Neural progenitor cell (in vitro differentiated cells): ENCODE results near the gene MID1. TPM values are rescaled to one million over a fixed set of nuclear protein-coding genes. Genes with fewer than 3 reads are reported as not detected.

ENCODE experiments used
- DNase-seq: peaks from one replicate; pipeline ENCODE4 v3.0.0-alpha.2; 2016; ENCODE audit warnings: low spot score
- H2AFZ ChIP-seq: fragments of 200-600 bp; sonication (generic); replicated peaks from 2 replicates; pipeline ENCODE4 v1.6.1; 2016; ENCODE audit warnings: antibody characterized with exemption
- H3F3A ChIP-seq: fragments of 200-600 bp; sonication (generic); 2 replicates; pipeline ENCODE4 v1.6.1; 2016; ENCODE audit warnings: antibody characterized with exemption, low read depth
- H3K27ac ChIP-seq: fragments of 200-600 bp; sonication (generic); 2 replicates; pipeline ENCODE4 v1.5.1; 2016; ENCODE audit warnings: mild to moderate bottlenecking
- H3K27me3 ChIP-seq: fragments of 200-600 bp; sonication (generic); 2 replicates; pipeline ENCODE4 v1.6.1; 2016; ENCODE audit warnings: mild to moderate bottlenecking, moderate library complexity
- H3K36me3 ChIP-seq: fragments of 200-600 bp; sonication (generic); 2 replicates; pipeline ENCODE4 v1.5.1; 2016
- H3K4me1 ChIP-seq: fragments of 200-600 bp; sonication (generic); 2 replicates; pipeline ENCODE4 v1.6.1; 2016; ENCODE audit warnings: mixed run types
- H3K4me2 ChIP-seq: fragments of 200-600 bp; sonication (generic); 2 replicates; pipeline ENCODE4 v1.6.1; 2016
- H3K4me3 ChIP-seq: fragments of 200-600 bp; sonication (generic); 2 replicates; pipeline ENCODE4 v1.5.1; 2016
- H3K79me2 ChIP-seq: fragments of 200-600 bp; sonication (generic); 2 replicates; pipeline ENCODE4 v1.6.1; 2016; ENCODE audit warnings: low read depth
- H3K9ac ChIP-seq: fragments of 200-600 bp; sonication (generic); 2 replicates; pipeline ENCODE4 v1.6.1; 2016
- H3K9me3 ChIP-seq: fragments of 200-600 bp; sonication (generic); 2 replicates; pipeline ENCODE4 v1.5.1; 2016; ENCODE audit warnings: low read depth
- H4K20me1 ChIP-seq: fragments of 200-600 bp; sonication (generic); 2 replicates; pipeline ENCODE4 v1.6.1; 2016; ENCODE audit warnings: low read depth
- H3K27ac Mint-ChIP-seq: 3 replicates; pipeline ENCODE4 v1.8.0; 2021; ENCODE audit warnings: mixed read lengths
- H3K27me3 Mint-ChIP-seq: 2 replicates; pipeline ENCODE4 v1.8.0; 2022; ENCODE audit warnings: low read depth, mild to moderate bottlenecking, inconsistent platforms, moderate library complexity, mixed read lengths; ENCODE audit not compliant: insufficient read depth
- H3K36me3 Mint-ChIP-seq: 3 replicates; pipeline ENCODE4 v1.8.0; 2021; ENCODE audit warnings: mixed read lengths
- H3K4me1 Mint-ChIP-seq: 3 replicates; pipeline ENCODE4 v1.8.0; 2021; ENCODE audit warnings: mixed read lengths
- H3K4me3 Mint-ChIP-seq: 3 replicates; pipeline ENCODE4 v1.8.0; 2021; ENCODE audit warnings: mild to moderate bottlenecking, moderate library complexity, mixed read lengths
- H3K9me3 Mint-ChIP-seq: 3 replicates; pipeline ENCODE4 v1.8.0; 2020; ENCODE audit warnings: mixed read lengths
- CTCF ChIP-seq: fragments of 200-600 bp; sonication (generic); IDR thresholded peaks from 2 replicates; pipeline ENCODE4 v1.5.1; 2017; ENCODE audit warnings: antibody characterized with exemption, mild to moderate bottlenecking
- EZH2 ChIP-seq: fragments of 200-600 bp; sonication (generic); IDR thresholded peaks from 2 replicates; pipeline ENCODE4 v1.6.1; 2017; ENCODE audit warnings: antibody characterized with exemption, mild to moderate bottlenecking, moderate library complexity
- EZH2phosphoT487 ChIP-seq: fragments of 200-600 bp; sonication (generic); IDR thresholded peaks from 2 replicates; pipeline ENCODE4 v1.6.1; 2017; ENCODE audit warnings: antibody characterized with exemption
- total RNA-seq: library from RNA; depleted of rRNA; stranded (reverse); fragments of >200 nt; gene quantifications from 2 replicates; pipeline ENCODE4 v1.2.3, GENCODE V29; 2015; ENCODE audit warnings: low replicate concordance

Gene MID1
- total RNA-seq, 1 donor from 2014 or later, result 29.5 TPM

- Histone ChIP-seq H3K36me3 (peaks cover 7% of the 10 kb centered on the region), H3K4me1 (peaks cover 8% of the 10 kb centered on the region), H3K4me2 (no peak overlapping the region), H3K9ac (no peak overlapping the region), H2AFZ (no peak overlapping the region), H3K9me3 (peaks cover 4% of the 10 kb centered on the region), H3F3A (no peaks in the 10 kb centered on the region), H4K20me1 (no peaks in the 10 kb centered on the region), H3K27ac (no peak overlapping the region), H3K79me2 (no peaks in the 10 kb centered on the region), H3K4me3 (no peak overlapping the region), H3K27me3 (no peaks in the 10 kb centered on the region)
- peaks cover 64% of the 10 kb centered on the region for H3K36me3 Mint-ChIP-seq
- peak; percentile 64 for DNase-seq
- H3K4me3 Mint-ChIP-seq, result no peak overlapping the region
- no peak for TF ChIP-seq EZH2
- TF ChIP-seq CTCF, result no peak
- no peak for TF ChIP-seq EZH2phosphoT487
- H3K27me3 Mint-ChIP-seq, result peaks cover 2% of the 10 kb centered on the region
- no peak overlapping the region for H3K27ac Mint-ChIP-seq
- H3K4me1 Mint-ChIP-seq, result peaks cover 10% of the 10 kb centered on the region
- H3K9me3 Mint-ChIP-seq, result peaks cover 4% of the 10 kb centered on the region
Measured at GRCh38 chrX:10453945-10454344, 166.4 kb downstream of the MID1 start.

- peaks cover 4% of the 10 kb centered on the region for H3K9me3 Mint-ChIP-seq
- peaks cover 8% of the 10 kb centered on the region for H3K4me1 ChIP-seq
- no peaks in the 10 kb centered on the region for H3K27me3 ChIP-seq
- H3K36me3 Mint-ChIP-seq, result peaks cover 65% of the 10 kb centered on the region
- no peaks in the 10 kb centered on the region for H3K27me3 Mint-ChIP-seq
- H3K27ac Mint-ChIP-seq, result no peak overlapping the region
- H3K9ac ChIP-seq, result no peak overlapping the region
- DNase-seq, result no peak
- H3K4me3 Mint-ChIP-seq, result no peak overlapping the region
- no peaks in the 10 kb centered on the region for H3K79me2 ChIP-seq
- H3K9me3 ChIP-seq, result peaks cover 4% of the 10 kb centered on the region
- no peak overlapping the region for H2AFZ ChIP-seq
- no peak overlapping the region for H3K4me2 ChIP-seq
- H3K4me3 ChIP-seq, result no peak overlapping the region
- H3K36me3 ChIP-seq, result peaks cover 7% of the 10 kb centered on the region
- H4K20me1 ChIP-seq, result no peaks in the 10 kb centered on the region
- H3K27ac ChIP-seq, result no peak overlapping the region
- H3K4me1 Mint-ChIP-seq, result peaks cover 10% of the 10 kb centered on the region
- no peak for TF ChIP-seq EZH2phosphoT487
- no peak for TF ChIP-seq EZH2
- no peak for TF ChIP-seq CTCF
- H3F3A ChIP-seq, result no peaks in the 10 kb centered on the region
Measured at GRCh38 chrX:10450959-10451355, 169.4 kb downstream of the MID1 start.

- H3K4me3 Mint-ChIP-seq, result no peak overlapping the region
- Histone ChIP-seq H2AFZ (no peak overlapping the region), H4K20me1 (no peaks in the 10 kb centered on the region), H3K4me1 (peaks cover 8% of the 10 kb centered on the region), H3K4me2 (no peak overlapping the region), H3K27ac (no peak overlapping the region), H3K79me2 (no peaks in the 10 kb centered on the region), H3K27me3 (no peaks in the 10 kb centered on the region), H3K4me3 (no peak overlapping the region), H3K9ac (no peak overlapping the region), H3F3A (no peaks in the 10 kb centered on the region), H3K9me3 (peaks cover 4% of the 10 kb centered on the region), H3K36me3 (peaks cover 7% of the 10 kb centered on the region)
- TF ChIP-seq EZH2 (no peak), EZH2phosphoT487 (no peak), CTCF (no peak)
- peaks cover 10% of the 10 kb centered on the region for H3K4me1 Mint-ChIP-seq
- no peaks in the 10 kb centered on the region for H3K27me3 Mint-ChIP-seq
- peaks cover 4% of the 10 kb centered on the region for H3K9me3 Mint-ChIP-seq
- peaks cover 63% of the 10 kb centered on the region for H3K36me3 Mint-ChIP-seq
- no peak overlapping the region for H3K27ac Mint-ChIP-seq
- no peak for DNase-seq
Measured at GRCh38 chrX:10450229-10450958, 170.0 kb downstream of the MID1 start.
